HG03520 (cell line): Measurements from ENCODE around the gene CACNG3.
"Not testable (repeated sequence)": the region's sequence is repeated elsewhere in the genome, so short reads cannot be mapped to it uniquely, and the experiment has no call there.

Experiments used
- ATAC-seq: cut with Tn5 transposase; IDR thresholded peaks from one replicate; pipeline ENCODE4 v1.9.1; 2021; ENCODE audit warnings: mild to moderate bottlenecking, moderate library complexity; ENCODE audit not compliant: unreplicated experiment

CACNG3 gene

DNA sequence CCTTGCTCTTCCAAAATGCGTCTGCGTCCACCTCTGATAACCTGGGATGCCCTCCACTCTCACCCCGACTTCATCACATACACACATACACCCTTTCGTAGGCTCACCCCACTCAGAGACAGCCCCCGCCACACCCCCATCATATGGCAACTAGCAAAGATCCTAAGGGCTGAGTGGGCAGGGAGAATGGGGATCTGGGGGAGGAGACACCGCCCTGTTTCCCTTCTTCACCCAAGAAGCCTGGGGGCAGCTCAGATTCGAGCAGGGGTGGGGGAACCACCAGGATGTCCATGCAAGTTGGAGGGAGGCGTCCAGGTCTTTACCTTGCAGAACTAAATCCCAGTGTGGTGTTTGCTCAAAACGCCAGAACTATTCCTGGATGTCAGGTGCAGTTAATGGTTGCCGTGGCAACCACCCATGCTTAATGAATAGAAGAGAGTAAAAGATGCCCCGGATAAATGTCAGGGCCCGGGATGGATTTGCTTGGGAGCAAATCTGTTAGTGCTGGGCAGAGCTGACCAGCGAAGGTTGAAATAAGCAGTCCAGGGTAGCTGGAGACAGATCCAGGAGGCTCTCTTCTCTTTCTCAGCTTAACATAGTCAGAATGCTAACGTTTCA lies 72.8 kb downstream of the CACNG3 start:
- no peak for ATAC-seq

GRCh38 chr16:24332178-24332577 lies 76.0 kb downstream of the CACNG3 start:
- no peak for ATAC-seq

GRCh38 chr16:24332582-24333090 lies 76.5 kb downstream of the CACNG3 start:
- ATAC-seq, result no peak

- ATAC-seq, result no peak
These were observed 80.4 kb downstream of the CACNG3 start for GRCh38 chr16:24336491-24336890.

DNA sequence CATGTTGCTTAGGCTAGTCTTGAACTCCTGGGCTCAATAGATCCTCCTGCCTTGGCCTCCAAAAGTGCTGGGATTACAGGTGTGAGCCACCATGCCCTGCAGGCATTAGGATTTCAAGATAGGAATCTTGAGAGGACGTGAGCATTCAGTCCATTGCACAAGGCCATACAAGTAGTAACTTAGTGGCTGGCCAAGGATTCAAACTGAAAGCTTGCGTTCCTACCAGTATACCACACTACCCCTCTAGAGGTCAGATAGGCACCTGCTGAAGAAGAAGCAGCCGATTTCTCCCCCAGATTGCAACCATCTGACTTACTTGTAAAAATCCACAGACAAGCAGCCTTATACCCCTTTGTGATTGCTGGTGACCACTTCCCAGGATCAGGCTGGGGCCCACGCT lies 80.9 kb downstream of the CACNG3 start:
- ATAC-seq, result no peak

GRCh38 chr16:24343829-24344228 lies 87.7 kb downstream of the CACNG3 start:
- not testable (repeated sequence) for ATAC-seq

DNA sequence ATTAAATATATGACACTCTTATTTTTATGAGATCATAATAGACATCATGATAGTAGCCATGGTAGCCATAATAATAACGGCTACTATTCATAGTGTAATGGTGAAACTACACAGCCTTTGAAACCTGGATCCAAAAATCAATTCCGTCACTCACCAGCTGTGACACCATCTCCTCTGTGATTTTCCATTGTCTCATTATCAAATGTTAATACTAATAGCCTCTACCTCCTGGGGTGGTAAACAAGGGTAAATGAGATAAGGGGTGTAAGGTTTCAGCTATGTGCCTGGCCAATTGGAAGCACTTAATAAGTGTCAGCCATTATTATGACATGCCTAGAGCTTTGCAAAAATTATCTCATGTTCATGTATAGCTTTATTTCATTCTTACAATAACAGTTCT lies 88.6 kb downstream of the CACNG3 start:
- no peak for ATAC-seq

- no peak for ATAC-seq
These were observed 89.6 kb downstream of the CACNG3 start for GRCh38 chr16:24345704-24346103.

GRCh38 chr16:24346734-24347133 lies 90.6 kb downstream of the CACNG3 start:
- ATAC-seq, result no peak

GRCh38 chr16:24347556-24347955 lies 91.4 kb downstream of the CACNG3 start:
- no peak for ATAC-seq

DNA sequence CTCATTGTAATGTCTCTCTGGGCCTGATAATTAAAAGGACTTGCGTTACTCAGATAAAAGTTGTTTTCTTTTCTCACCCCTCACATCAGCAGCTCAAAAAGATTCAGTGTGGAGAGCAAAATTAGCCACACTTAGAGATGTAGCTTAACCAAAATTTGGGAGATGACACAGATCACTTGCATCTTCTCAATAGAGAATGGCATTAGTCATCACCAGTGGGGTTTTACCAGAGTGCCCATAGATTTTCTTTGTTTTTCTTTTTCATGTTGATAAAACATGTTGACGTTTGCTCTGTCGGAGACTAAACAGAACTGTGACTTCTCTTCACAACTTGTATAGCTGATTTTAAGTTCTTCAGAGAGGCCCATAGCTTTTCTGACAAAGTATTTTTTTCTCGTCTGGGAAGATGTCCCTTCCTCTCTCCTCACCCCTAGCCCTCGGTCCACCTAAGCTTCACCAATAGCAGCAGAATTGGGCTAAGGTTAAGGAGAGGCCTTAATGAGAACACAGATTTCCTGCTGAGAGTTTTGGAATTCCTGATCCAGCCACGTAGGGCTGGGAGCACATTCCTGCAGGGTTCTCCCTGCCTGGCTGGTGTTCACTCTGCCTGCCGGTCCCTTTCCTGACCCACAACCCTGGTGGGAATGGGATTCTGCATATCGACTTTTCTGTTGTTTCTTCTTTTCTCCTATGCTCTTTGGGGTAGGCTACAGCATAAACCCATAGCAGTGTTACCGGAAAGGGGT lies 92.6 kb downstream of the CACNG3 start:
- ATAC-seq, result no peak

- no peak for ATAC-seq
These were observed 93.2 kb downstream of the CACNG3 start for GRCh38 chr16:24349320-24349719.

GRCh38 chr16:24352746-24353145 lies 96.6 kb downstream of the CACNG3 start:
- no peak for ATAC-seq

DNA sequence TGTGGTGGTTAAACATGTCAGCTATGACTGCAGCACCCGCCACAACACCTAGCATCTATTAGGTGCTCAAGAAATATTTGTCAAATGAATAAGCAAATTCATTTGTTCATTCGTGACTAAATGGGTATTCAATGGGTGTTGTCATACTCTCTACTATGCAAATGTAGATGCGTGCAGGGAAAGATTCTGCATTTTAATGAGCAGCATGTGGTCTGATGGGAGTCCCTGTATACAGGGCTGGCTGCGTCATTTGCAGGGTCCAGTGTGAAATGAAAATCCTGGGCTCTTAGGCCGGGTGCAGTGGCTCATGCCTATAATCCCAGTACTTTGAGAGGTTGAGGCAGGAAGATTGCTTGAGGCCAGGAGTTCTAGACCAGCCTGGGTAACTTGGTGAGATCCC lies 97.5 kb downstream of the CACNG3 start:
- no peak for ATAC-seq

DNA sequence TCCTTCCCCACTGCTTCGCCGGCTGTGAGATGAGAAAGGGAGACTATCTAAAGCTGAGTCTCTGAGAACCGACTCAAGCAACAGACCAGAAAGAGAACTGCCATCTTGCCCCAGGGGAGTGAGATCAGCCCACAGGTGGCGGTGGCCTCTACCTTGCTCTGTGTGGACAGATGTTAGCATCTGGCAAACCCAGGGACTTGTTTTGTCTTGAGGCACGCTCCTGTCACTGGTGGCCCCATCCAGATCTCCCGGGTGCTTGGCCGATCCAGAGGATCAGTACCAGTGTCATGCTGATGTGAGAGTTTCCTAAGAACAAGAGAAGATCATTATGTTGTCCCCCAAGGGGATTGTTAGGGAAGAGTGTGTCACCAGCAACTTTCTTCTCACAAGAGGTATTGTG lies 101.4 kb downstream of the CACNG3 start:
- ATAC-seq, result no peak

DNA sequence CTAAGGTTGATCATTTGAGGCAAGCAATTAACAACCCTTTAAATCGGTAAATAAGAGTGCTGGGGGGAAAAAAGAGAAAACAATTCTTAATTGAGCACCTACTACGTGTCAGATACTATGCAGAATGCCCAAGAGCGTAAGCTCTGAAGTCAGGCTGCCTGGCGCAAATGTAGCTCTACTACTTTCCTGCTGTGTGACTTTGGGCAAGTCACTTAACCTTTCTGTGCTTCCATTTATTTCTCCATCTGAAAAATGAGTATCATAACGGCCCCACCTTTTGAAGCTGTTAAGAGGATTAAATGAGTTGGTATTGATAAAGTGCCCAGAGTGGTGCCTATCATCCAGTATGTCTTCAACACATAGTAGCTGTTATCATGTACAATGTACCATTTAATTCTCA lies 102.0 kb downstream of the CACNG3 start:
- no peak for ATAC-seq

- no peak for ATAC-seq
These were observed 103.4 kb downstream of the CACNG3 start for GRCh38 chr16:24359490-24359889.

DNA sequence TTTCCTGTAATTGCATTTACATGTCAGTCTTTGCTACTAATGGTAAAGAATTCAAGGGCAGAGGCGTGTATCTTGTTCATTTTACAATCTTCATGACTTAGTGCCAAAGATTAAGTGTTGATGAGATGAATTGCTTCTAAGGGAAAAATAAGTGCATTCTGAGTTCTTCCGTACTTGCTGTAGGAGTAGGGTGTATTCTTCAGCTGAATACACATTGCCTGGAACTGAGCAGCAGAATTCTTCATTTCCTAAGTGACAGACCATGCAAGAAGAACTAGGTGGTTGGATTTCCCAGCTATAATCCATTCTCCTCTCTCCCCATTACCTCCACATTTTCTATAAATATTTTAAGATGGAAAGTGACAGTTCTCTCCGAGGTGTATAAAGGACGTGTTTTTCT lies 104.8 kb downstream of the CACNG3 start:
- ATAC-seq, result no peak

DNA sequence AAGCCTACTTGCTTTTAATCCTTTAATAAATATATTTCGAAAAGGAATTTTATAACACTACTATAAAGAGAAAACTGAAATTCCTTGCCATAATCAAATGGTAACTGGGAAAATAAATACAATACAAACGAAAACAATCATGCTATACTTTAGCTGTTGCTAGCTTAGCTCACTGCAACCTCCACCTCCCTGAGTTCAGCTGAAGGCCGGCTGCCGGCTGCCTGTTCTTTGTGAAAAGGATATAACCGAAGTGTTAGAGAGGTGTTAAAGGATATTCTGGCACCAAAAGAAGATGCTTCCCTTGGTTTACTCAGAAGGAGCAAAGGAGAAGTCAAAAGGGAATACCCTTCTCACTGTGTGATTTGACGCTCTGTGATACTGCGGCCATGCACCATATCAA lies 108.5 kb downstream of the CACNG3 start:
- no peak for ATAC-seq

GRCh38 chr16:24367186-24367710 lies 111.1 kb downstream of the CACNG3 start:
- ATAC-seq, result no peak

DNA sequence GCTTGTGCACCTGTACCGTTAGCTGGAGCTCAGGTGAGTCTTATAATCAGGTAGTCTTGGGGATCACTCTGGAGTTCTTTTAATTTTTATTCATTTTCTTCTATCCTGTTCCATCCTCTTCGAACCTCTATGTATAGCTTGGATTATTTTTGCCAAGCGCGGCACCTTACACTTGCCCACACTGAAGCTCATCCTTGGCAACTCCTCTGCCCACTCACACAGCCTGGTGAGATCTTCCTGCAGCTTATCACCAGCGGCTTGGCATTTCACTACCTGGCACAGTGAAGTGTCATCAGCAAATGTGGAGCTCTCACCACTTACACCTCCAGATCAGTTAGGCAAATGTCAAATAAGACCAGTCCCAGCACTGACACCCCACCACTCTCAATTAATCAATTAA lies 116.7 kb downstream of the CACNG3 start:
- ATAC-seq, result no peak

DNA sequence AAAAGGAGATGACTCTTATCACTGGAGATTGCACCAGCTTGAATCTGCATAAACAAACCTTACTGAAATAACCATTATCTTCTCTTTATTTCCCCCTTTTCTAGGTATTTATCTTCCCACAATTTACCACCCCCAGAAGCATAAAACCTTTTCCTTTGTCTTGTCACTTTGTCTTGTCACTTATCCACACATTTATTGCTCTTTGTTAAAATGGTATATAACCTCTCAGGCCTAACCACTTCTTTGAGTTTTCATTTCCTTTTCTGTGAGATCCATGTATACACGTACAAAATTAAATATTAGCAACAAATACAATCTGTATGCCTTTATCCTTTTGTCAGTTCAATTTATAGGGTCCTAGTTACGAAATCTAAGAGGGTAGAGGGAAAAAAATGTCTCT lies 122.9 kb downstream of the CACNG3 start:
- no peak for ATAC-seq
